H9 (cell line): ENCODE results near the gene ZNRF1. TPM values are rescaled to one million over a fixed set of nuclear protein-coding genes. Genes with fewer than 3 reads are reported as not detected.

Source experiments
- DNase-seq: peaks from one replicate; pipeline ENCODE4 v3.0.0-alpha.2; 2017
- H2AFZ ChIP-seq: one replicate; pipeline ENCODE4 v1.6.1; 2013; ENCODE audit warnings: mild to moderate bottlenecking, low read length, control low read depth, moderate library complexity
- H2AK5ac ChIP-seq: 2 replicates; pipeline ENCODE4 v1.6.1; 2013; ENCODE audit warnings: low read length, control low read depth, mixed read lengths; ENCODE audit not compliant: insufficient read length
- H2BK120ac ChIP-seq: one replicate; pipeline ENCODE4 v1.6.1; 2013; ENCODE audit warnings: low read depth, mild to moderate bottlenecking, low read length, control low read depth, inconsistent platforms; ENCODE audit not compliant: poor library complexity, severe bottlenecking
- H2BK12ac ChIP-seq: 2 replicates; pipeline ENCODE4 v1.6.1; 2013; ENCODE audit warnings: low read length, control low read depth, mixed read lengths, low read depth; ENCODE audit not compliant: insufficient read length
- H2BK15ac ChIP-seq: 2 replicates; pipeline ENCODE4 v1.6.1; 2013; ENCODE audit warnings: low read depth, low read length, control low read depth
- H2BK20ac ChIP-seq: one replicate; pipeline ENCODE4 v1.6.1; 2013; ENCODE audit warnings: low read depth, mild to moderate bottlenecking, low read length, control low read depth, inconsistent platforms; ENCODE audit not compliant: poor library complexity, severe bottlenecking
- H2BK5ac ChIP-seq: 2 replicates; pipeline ENCODE4 v1.6.1; 2013; ENCODE audit warnings: low read length, control low read depth, mixed read lengths; ENCODE audit not compliant: insufficient read length
- H3K14ac ChIP-seq: 2 replicates; pipeline ENCODE4 v1.6.1; 2013; ENCODE audit warnings: low read length, control low read depth; ENCODE audit not compliant: insufficient read depth
- H3K18ac ChIP-seq: 2 replicates; pipeline ENCODE4 v1.6.1; 2013; ENCODE audit warnings: low read depth, mild to moderate bottlenecking, mixed read lengths, low read length, control low read depth; ENCODE audit not compliant: insufficient read length
- H3K23ac ChIP-seq: 2 replicates; pipeline ENCODE4 v1.6.1; 2013; ENCODE audit warnings: low read length, control low read depth, mixed read lengths, low read depth; ENCODE audit not compliant: insufficient read length
- H3K23me2 ChIP-seq: 2 replicates; pipeline ENCODE4 v1.6.1; 2013; ENCODE audit warnings: low read depth, mild to moderate bottlenecking, mixed read lengths, low read length, control low read depth; ENCODE audit not compliant: insufficient read length, poor library complexity, severe bottlenecking
- H3K27ac ChIP-seq: 2 replicates; pipeline ENCODE4 v1.5.1; 2013; ENCODE audit warnings: low read length, control low read depth, mixed read lengths, low read depth; ENCODE audit not compliant: insufficient read length
- H3K27me3 ChIP-seq: 2 replicates; pipeline ENCODE4 v1.6.1; 2013; ENCODE audit warnings: low read length, control low read depth, inconsistent platforms; ENCODE audit not compliant: insufficient read depth
- H3K4ac ChIP-seq: 2 replicates; pipeline ENCODE4 v1.6.1; 2013; ENCODE audit warnings: low read depth, mild to moderate bottlenecking, control low read depth, inconsistent platforms, low read length, moderate library complexity
- H3K4me1 ChIP-seq: 2 replicates; pipeline ENCODE4 v1.6.1; 2013; ENCODE audit warnings: low read length, control low read depth, inconsistent platforms; ENCODE audit not compliant: insufficient read depth
- H3K4me2 ChIP-seq: 2 replicates; pipeline ENCODE4 v1.6.1; 2013; ENCODE audit warnings: low read length, control low read depth, mixed read lengths; ENCODE audit not compliant: insufficient read length, insufficient read depth
- H3K56ac ChIP-seq: 2 replicates; pipeline ENCODE4 v1.6.1; 2013; ENCODE audit warnings: low read depth, mild to moderate bottlenecking, mixed read lengths, low read length, control low read depth; ENCODE audit not compliant: insufficient read length
- H3K79me1 ChIP-seq: 2 replicates; pipeline ENCODE4 v1.6.1; 2013; ENCODE audit warnings: low read depth, mild to moderate bottlenecking, moderate library complexity, low read length, control low read depth, inconsistent platforms; ENCODE audit not compliant: insufficient read depth, poor library complexity, severe bottlenecking
- H3K79me2 ChIP-seq: 2 replicates; pipeline ENCODE4 v1.6.1; 2013; ENCODE audit warnings: low read length, control low read depth, inconsistent platforms; ENCODE audit not compliant: insufficient read depth
- H3K9ac ChIP-seq: 2 replicates; pipeline ENCODE4 v1.6.1; 2013; ENCODE audit warnings: low read length, control low read depth, mixed read lengths; ENCODE audit not compliant: insufficient read length; ENCODE audit errors: extremely low read depth
- H3K9me3 ChIP-seq: one replicate; pipeline ENCODE4 v1.6.1; 2013; ENCODE audit warnings: low read depth, low read length, inconsistent platforms; ENCODE audit not compliant: control insufficient read depth
- H3T11ph ChIP-seq: one replicate; pipeline ENCODE4 v1.6.1; 2013; ENCODE audit warnings: mild to moderate bottlenecking, low read length, control low read depth, inconsistent platforms
- H4K20me1 ChIP-seq: one replicate; pipeline ENCODE4 v1.6.1; 2013; ENCODE audit not compliant: control insufficient read depth, insufficient read length, insufficient read depth
- H4K5ac ChIP-seq: 2 replicates; pipeline ENCODE4 v1.6.1; 2013; ENCODE audit warnings: low read depth, mild to moderate bottlenecking, mixed read lengths, low read length, control low read depth; ENCODE audit not compliant: insufficient read length
- H4K8ac ChIP-seq: replicated peaks from 2 replicates; pipeline ENCODE4 v1.6.1; 2013; ENCODE audit warnings: low read length, control low read depth, mixed read lengths, low read depth; ENCODE audit not compliant: insufficient read length
- H4K91ac ChIP-seq: 2 replicates; pipeline ENCODE4 v1.6.1; 2013; ENCODE audit warnings: low read depth, mild to moderate bottlenecking, moderate library complexity, mixed read lengths, low read length, control low read depth; ENCODE audit not compliant: insufficient read length
- H3K27ac Mint-ChIP-seq, 3 experiments: 2 replicates in 2 of 3; 3 replicates in 1 of 3; pipeline ENCODE4 v1.8.0; 2020 to 2021; ENCODE audit warnings: mixed read lengths in 3 of 3, mild to moderate bottlenecking in 1 of 3, moderate library complexity in 1 of 3
- H3K27me3 Mint-ChIP-seq: 2 replicates; pipeline ENCODE4 v1.8.0; 2021; ENCODE audit warnings: low read depth, mild to moderate bottlenecking, moderate library complexity, mixed read lengths
- H3K36me3 Mint-ChIP-seq, 3 experiments: 2 replicates in 2 of 3; 3 replicates in 1 of 3; pipeline ENCODE4 v1.8.0; 2020 to 2021; ENCODE audit warnings: low read depth in 3 of 3, mixed read lengths in 3 of 3; ENCODE audit not compliant: insufficient read depth in 1 of 3
- H3K4me1 Mint-ChIP-seq, 2 experiments: 2 replicates each; pipeline ENCODE4 v1.8.0; 2020; ENCODE audit warnings: mixed read lengths in 2 of 2
- H3K4me3 Mint-ChIP-seq, 2 experiments: 2 replicates in 1 of 2; 3 replicates in 1 of 2; pipeline ENCODE4 v1.8.0; 2020 to 2021; ENCODE audit warnings: mild to moderate bottlenecking in 2 of 2, mixed read lengths in 2 of 2, moderate library complexity in 1 of 2
- H3K9me3 Mint-ChIP-seq, 2 experiments: 2 replicates in 1 of 2; 3 replicates in 1 of 2; pipeline ENCODE4 v1.8.0; 2020; ENCODE audit warnings: mild to moderate bottlenecking in 2 of 2, mixed read lengths in 2 of 2, moderate library complexity in 1 of 2
- CTCF ChIP-seq: fragments of 200-600 bp; sonication (generic); conservative IDR thresholded peaks from 3 replicates; pipeline ENCODE4 v1.8.0; 2021; ENCODE audit warnings: antibody characterized with exemption, mild to moderate bottlenecking
- total RNA-seq: library from RNA; stranded (reverse); gene quantifications from 2 replicates; pipeline ENCODE4 v1.2.1, GENCODE V29; 2021

ZNRF1 gene
- total RNA-seq, 1 experiment from 2014 or later = 49.6 TPM

GRCh38 chr16:75152635-75153034, 153.8 kb downstream of the ZNRF1 start:
- Histone ChIP-seq H3K9me3 (no peaks in the 10 kb centered on the region), H3K4me1 (no peaks in the 10 kb centered on the region), H2BK5ac (no peak overlapping the region), H3K4ac (no peak overlapping the region), H3T11ph (no peak overlapping the region), H3K27me3 (no peaks in the 10 kb centered on the region), H3K79me1 (peaks cover 5% of the 10 kb centered on the region), H3K79me2 (peaks cover 7% of the 10 kb centered on the region), H3K18ac (no peak overlapping the region), H2AK5ac (no peak overlapping the region), H3K4me2 (no peak overlapping the region), H2BK20ac (no peak overlapping the region), H4K91ac (no peak overlapping the region), H2BK15ac (no peak overlapping the region), H2BK12ac (no peak overlapping the region), H4K8ac (no peak overlapping the region), H2BK120ac (no peak overlapping the region), H3K56ac (no peak overlapping the region), H3K14ac (no peak overlapping the region), H3K27ac (no peak overlapping the region), H4K20me1 (no peaks in the 10 kb centered on the region), H3K9ac (no peak overlapping the region), H2AFZ (no peak overlapping the region), H3K23ac (no peak overlapping the region), H4K5ac (no peak overlapping the region), H3K23me2 (peaks cover 2% of the 10 kb centered on the region)
- no peaks in the 10 kb centered on the region for H3K27me3 Mint-ChIP-seq
- TF ChIP-seq CTCF = no peak
- H3K27ac Mint-ChIP-seq = no peak overlapping the region
- H3K36me3 Mint-ChIP-seq = peaks cover 64 to 75% (median 69%) of the 10 kb centered on the region in 3 experiments
- no peak for DNase-seq
- H3K4me1 Mint-ChIP-seq = peaks cover 0 to 7% of the 10 kb centered on the region in 2 experiments; a peak in 3 of 4 replicates
- H3K9me3 Mint-ChIP-seq = peaks cover 25 to 36% of the 10 kb centered on the region in 2 experiments
- no peak overlapping the region for H3K4me3 Mint-ChIP-seq
